Keratinocyte (primary cell): ENCODE data around the gene LPO. TPM values are rescaled to one million over a fixed set of nuclear protein-coding genes. Genes with fewer than 3 reads are reported as not detected.

Source experiments
- DNase-seq: peaks from one replicate; pipeline ENCODE4 v3.0.0-alpha.2; 2011; ENCODE audit warnings: low read depth, missing footprints, low spot score
- FAIRE-seq: peaks from 2 replicates; lab custom pipeline; 2011; peaks lifted over from hg19 to GRCh38; lab: Jason Lieb, UNC
- H2AFZ ChIP-seq: 2 replicates; pipeline ENCODE4 v1.6.0; 2012; ENCODE audit warnings: low read length, control low read depth, inconsistent platforms; ENCODE audit not compliant: control insufficient read depth
- H3K27ac ChIP-seq: 2 replicates; pipeline ENCODE4 v1.5.1; 2011; ENCODE audit warnings: low read length; ENCODE audit not compliant: control insufficient read depth, insufficient read depth
- H3K27me3 ChIP-seq: 3 replicates; pipeline ENCODE4 v1.6.0; 2011; ENCODE audit warnings: low read length; ENCODE audit not compliant: control insufficient read depth, insufficient read depth; ENCODE audit errors: extremely low read depth
- H3K36me3 ChIP-seq, 2 experiments: 2 replicates in 1 of 2; 3 replicates in 1 of 2; pipeline ENCODE4 v1.5.1; 2011; ENCODE audit warnings: low read length in 2 of 2, mild to moderate bottlenecking in 1 of 2; ENCODE audit not compliant: control insufficient read depth in 2 of 2, insufficient read depth in 2 of 2; ENCODE audit errors: extremely low read depth in 1 of 2
- H3K4me1 ChIP-seq: 3 replicates; pipeline ENCODE4 v1.5.1; 2011; ENCODE audit warnings: low read length; ENCODE audit not compliant: control insufficient read depth, insufficient read depth; ENCODE audit errors: extremely low read depth
- H3K4me2 ChIP-seq: 3 replicates; pipeline ENCODE4 v1.6.0; 2011; ENCODE audit warnings: low read depth, low read length; ENCODE audit not compliant: control insufficient read depth, insufficient read depth; ENCODE audit errors: extremely low read depth
- H3K4me3 ChIP-seq, 3 experiments: fragments of 200-600 bp in 1 of 3; sonication (generic) in 1 of 3; 2 replicates in 2 of 3; 3 replicates in 1 of 3; pipeline ENCODE4 v1.5.1; 2011 to 2016; ENCODE audit warnings: low read length in 3 of 3, mild to moderate bottlenecking in 3 of 3, control low read depth in 2 of 3, inconsistent platforms in 1 of 3, low read depth in 1 of 3, mixed read lengths in 1 of 3, mixed run types in 1 of 3, moderate library complexity in 1 of 3; ENCODE audit not compliant: control insufficient read depth in 2 of 3, insufficient read depth in 2 of 3; ENCODE audit errors: extremely low read depth in 1 of 3
- H3K79me2 ChIP-seq: 2 replicates; pipeline ENCODE4 v1.6.0; 2012; ENCODE audit warnings: low read length; ENCODE audit not compliant: control insufficient read depth, insufficient read depth
- H3K9ac ChIP-seq: 3 replicates; pipeline ENCODE4 v1.6.0; 2011; ENCODE audit warnings: low read length; ENCODE audit not compliant: control insufficient read depth, insufficient read depth; ENCODE audit errors: extremely low read depth
- H3K9me1 ChIP-seq: 3 replicates; pipeline ENCODE4 v1.6.0; 2011; ENCODE audit warnings: low read length; ENCODE audit not compliant: control insufficient read depth, insufficient read depth; ENCODE audit errors: extremely low read depth
- H3K9me3 ChIP-seq: 2 replicates; pipeline ENCODE4 v1.5.1; 2012; ENCODE audit warnings: low read depth, low read length; ENCODE audit not compliant: control insufficient read depth
- H4K20me1 ChIP-seq: 3 replicates; pipeline ENCODE4 v1.6.0; 2011; ENCODE audit warnings: low read length; ENCODE audit not compliant: control insufficient read depth, insufficient read depth; ENCODE audit errors: extremely low read depth
- EZH2 ChIP-seq: IDR thresholded peaks from one replicate; pipeline ENCODE4 v1.6.1; 2012; ENCODE audit warnings: inconsistent platforms, mild to moderate bottlenecking, low read length, moderate library complexity
- dilution Hi-C: fragments of 300-500 bp; cut with MboI; formaldehyde crosslinking; loops from one replicate; pipeline ENCODE4 v1.7.0; 2020; ENCODE audit warnings: low sequenced_read_pairs; ENCODE audit not compliant: extremely low pct_ligation_motif_present
- polyA plus RNA-seq, 5 experiments: library from polyadenylated mRNA; depleted of rRNA in 3 of 5; stranded (reverse) in 3 of 5; stranded (forward) in 1 of 5; unstranded in 1 of 5; fragments of >200 nt; gene quantifications; 1 replicate in 1 of 5; 2 replicates in 3 of 5; 3 replicates in 1 of 5; pipeline versions ENCODE4 v1.2.1 to v1.2.3, GENCODE V29; 2011 to 2012; ENCODE audit warnings: missing spikeins in 2 of 5, low read depth in 1 of 5, low replicate concordance in 1 of 5
- TF ChIP-seq, protein P1 (sequence below), 3 experiments: IDR thresholded peaks in 1 of 3; conservative IDR thresholded peaks in 1 of 3; optimal IDR thresholded peaks in 1 of 3; 2 replicates in 2 of 3; 3 replicates in 1 of 3; pipeline versions ENCODE3 to v1.5.1; 2011; ENCODE audit warnings: low read length in 3 of 3, mild to moderate bottlenecking in 3 of 3, moderate library complexity in 2 of 3, control low read depth in 1 of 3, inconsistent platforms in 1 of 3; ENCODE audit not compliant: insufficient read depth in 2 of 3; ENCODE audit errors: extremely low read depth in 1 of 3

LPO gene
- polyA plus RNA-seq, 1 donor (not counting 4 experiments of a cell fraction or from before 2014, with no cell fraction given) = not detected

DNA sequence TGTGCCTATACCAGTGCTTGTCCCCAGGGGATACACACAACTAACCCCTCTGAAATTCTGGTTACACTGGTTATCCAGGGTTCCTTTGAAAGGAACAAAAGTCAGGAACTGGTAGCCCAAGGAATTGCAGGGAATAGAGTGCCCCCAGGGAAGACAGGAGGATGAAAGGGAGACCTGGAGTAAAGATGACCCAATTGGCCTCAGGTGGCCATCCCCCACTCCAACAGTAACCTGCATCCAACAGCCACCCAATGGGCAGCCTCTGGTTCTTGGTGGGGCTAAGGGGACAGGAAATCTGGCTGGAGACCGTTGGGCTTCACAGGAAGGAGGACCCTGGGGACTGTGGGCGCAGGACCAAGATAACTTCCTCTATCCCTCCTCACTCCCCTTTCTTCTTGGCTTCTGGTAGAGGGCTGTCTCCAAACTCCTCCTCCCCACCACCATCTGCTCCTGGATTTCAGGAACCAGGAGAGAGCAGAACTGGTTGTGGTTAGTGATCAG is 43.2 kb downstream of the LPO start:
- DNase-seq (no peak), FAIRE-seq (no peak)
- Histone ChIP-seq H4K20me1 (no peaks in the 10 kb centered on the region), H3K4me3 (no peak overlapping the region), H3K36me3 (no peaks in the 10 kb centered on the region), H3K4me1 (no peaks in the 10 kb centered on the region), H3K27me3 (peaks cover 40% of the 10 kb centered on the region), H3K9ac (no peak overlapping the region), H3K79me2 (no peaks in the 10 kb centered on the region), H3K9me1 (no peaks in the 10 kb centered on the region), H3K4me2 (no peak overlapping the region), H3K27ac (no peak overlapping the region), H2AFZ (no peak overlapping the region), H3K9me3 (no peaks in the 10 kb centered on the region)
- dilution Hi-C loops = loop anchor here (25.0 kb wide), 1 partner anchor 156 kb away; no protein-coding TSS in a partner anchor
- no peak for TF ChIP-seq EZH2
- TF ChIP-seq, protein P1, sequence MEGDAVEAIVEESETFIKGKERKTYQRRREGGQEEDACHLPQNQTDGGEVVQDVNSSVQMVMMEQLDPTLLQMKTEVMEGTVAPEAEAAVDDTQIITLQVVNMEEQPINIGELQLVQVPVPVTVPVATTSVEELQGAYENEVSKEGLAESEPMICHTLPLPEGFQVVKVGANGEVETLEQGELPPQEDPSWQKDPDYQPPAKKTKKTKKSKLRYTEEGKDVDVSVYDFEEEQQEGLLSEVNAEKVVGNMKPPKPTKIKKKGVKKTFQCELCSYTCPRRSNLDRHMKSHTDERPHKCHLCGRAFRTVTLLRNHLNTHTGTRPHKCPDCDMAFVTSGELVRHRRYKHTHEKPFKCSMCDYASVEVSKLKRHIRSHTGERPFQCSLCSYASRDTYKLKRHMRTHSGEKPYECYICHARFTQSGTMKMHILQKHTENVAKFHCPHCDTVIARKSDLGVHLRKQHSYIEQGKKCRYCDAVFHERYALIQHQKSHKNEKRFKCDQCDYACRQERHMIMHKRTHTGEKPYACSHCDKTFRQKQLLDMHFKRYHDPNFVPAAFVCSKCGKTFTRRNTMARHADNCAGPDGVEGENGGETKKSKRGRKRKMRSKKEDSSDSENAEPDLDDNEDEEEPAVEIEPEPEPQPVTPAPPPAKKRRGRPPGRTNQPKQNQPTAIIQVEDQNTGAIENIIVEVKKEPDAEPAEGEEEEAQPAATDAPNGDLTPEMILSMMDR (optimal IDR thresholded peaks at IDR 0.05 in 1 of 3, IDR thresholded peaks at IDR 0.05 in 1 of 3, conservative IDR thresholded peaks at IDR 0.05 in 1 of 3; ENCODE audit: extremely low read depth in 1 of 3, insufficient read depth in 2 of 3, low read length in 3 of 3) = no peak

DNA sequence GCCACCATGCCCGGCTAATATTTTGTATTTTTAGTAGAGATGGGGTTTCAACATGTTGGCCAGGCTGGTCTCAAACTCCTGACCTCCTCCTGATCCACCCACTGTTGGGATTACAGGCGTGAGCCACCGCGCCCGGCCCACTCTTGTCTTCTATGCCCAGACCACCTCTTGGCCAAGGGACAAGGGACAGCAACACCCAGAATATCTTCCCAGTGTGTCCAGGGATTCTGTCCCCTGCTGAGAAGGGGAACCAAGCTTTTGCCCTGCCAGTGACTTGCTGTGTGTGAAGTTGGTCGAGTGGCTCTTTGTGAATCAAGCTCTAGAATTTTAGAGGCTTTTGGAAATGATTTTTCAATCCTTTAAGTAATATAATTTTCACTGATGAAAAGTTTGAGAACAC is 44.1 kb downstream of the LPO start:
- Histone ChIP-seq H3K36me3 (no peaks in the 10 kb centered on the region), H2AFZ (no peak overlapping the region), H3K4me1 (no peaks in the 10 kb centered on the region), H3K9ac (no peak overlapping the region), H3K27me3 (peaks cover 38% of the 10 kb centered on the region), H4K20me1 (no peaks in the 10 kb centered on the region), H3K4me2 (no peak overlapping the region), H3K9me3 (no peaks in the 10 kb centered on the region), H3K27ac (no peak overlapping the region), H3K4me3 (no peak overlapping the region), H3K9me1 (no peaks in the 10 kb centered on the region), H3K79me2 (no peaks in the 10 kb centered on the region)
- dilution Hi-C loops = loop anchor here (25.0 kb wide), 1 partner anchor 155 kb away; no protein-coding TSS in a partner anchor
- TF ChIP-seq, protein P1 (optimal IDR thresholded peaks at IDR 0.05 in 1 of 3, IDR thresholded peaks at IDR 0.05 in 1 of 3, conservative IDR thresholded peaks at IDR 0.05 in 1 of 3; ENCODE audit: extremely low read depth in 1 of 3, insufficient read depth in 2 of 3, low read length in 3 of 3) = no peak
- TF ChIP-seq EZH2 = no peak
- FAIRE-seq (no peak), DNase-seq (no peak)
